A549 treated with AZD2906 at 1 μM for 4 hours (cell line): ENCODE data around the gene TFE3. TPM values are rescaled to one million over a fixed set of nuclear protein-coding genes. Genes with fewer than 3 reads are reported as not detected.

Experiments
- total RNA-seq: library from RNA; stranded (reverse); fragments of 200-300 nt; extraction: Qiagen RNA extraction; gene quantifications from 5 replicates; pipeline ENCODE4 v1.2.3, GENCODE V29; 2022

TFE3 gene, protein sequence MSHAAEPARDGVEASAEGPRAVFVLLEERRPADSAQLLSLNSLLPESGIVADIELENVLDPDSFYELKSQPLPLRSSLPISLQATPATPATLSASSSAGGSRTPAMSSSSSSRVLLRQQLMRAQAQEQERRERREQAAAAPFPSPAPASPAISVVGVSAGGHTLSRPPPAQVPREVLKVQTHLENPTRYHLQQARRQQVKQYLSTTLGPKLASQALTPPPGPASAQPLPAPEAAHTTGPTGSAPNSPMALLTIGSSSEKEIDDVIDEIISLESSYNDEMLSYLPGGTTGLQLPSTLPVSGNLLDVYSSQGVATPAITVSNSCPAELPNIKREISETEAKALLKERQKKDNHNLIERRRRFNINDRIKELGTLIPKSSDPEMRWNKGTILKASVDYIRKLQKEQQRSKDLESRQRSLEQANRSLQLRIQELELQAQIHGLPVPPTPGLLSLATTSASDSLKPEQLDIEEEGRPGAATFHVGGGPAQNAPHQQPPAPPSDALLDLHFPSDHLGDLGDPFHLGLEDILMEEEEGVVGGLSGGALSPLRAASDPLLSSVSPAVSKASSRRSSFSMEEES
- 42.9 to 49.5 TPM (median 48.8 TPM) in 5 replicates for total RNA-seq

DNA sequence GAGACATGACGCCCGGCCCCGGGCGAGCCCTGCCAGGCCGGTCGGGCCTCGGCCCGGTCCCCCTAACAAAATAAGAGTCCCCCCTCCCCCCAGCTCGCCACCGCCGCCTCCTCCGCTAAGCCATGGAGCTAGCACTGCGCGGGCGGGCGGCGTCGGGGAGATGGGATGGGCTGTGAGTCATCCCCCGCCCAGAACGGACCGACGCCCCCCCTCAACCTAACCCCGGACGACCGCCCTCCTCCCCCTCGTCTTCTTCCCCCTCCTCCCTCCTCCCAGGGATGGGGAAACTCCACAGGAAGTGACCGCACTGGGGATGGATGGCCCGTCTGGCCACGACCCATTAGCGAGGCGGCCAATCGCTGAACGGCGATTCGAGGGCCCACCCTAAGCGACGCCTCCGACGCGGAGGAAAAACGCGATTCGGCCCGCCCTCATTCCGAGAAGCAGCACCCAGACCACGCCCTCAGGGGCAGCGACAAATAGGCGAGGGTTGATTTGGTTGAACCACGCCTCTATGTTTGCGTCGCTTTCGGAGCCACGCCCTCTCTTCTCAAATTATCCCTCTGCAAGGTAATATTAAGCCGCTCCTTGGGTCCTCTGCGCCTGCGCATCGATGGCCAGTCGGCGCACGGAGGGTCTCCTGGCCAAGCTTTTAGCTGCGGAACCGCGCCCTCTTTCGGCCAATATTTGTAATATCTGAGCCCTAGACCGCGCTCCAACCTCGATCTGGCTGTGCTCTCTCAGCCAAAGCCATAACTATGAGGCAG lies at the start of gene TFE3:
Gene TFE3, minus strand, starts transcription at position 138 of the 767 bp plus-strand sequence. Its CDS starts 131 bp downstream, at position 7.

DNA sequence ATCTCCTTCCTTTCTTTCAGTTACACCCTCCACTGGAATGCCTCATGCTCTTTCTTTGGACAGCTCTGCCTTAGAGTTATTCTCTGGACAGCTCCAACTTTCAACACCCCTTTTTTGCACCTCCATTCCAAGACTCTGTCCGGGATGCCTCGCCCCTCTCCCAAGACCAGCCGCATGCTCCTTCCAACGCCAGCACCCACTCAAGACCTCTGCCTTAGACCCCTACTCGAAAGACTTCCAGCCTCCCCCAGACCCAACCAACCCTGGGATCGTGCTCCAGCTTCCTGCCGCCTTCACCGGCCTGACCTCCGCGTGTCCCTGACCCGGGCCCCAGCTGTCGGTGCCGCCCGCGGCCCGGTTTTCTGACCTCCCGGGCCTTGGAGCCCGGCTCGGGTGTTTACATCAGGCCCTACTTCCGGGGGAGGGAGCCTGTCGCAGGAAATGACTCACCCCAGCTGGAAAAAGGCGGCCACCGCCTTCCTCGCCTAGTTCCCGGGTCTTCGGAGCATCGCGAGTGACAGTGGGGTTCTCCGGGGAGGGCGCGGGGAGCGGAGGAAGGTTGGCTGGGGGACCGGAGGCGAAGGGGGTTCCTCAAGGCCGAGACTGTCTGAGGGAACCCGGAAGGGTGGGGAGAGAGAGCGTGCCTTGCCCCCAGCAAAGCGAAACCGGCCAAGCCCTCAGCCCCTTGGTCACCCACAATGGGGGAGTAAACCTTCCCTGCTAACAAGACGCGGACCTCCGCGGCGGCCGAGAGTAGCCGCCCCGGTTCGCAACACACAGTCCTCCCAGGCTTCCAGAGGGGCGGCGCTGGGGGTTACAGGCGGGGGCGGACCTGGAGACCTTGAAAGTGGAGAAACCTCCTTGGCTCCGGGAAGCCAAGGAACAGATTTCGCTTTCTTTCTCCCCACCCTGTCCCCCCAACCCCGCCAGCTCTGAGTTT lies 36.6 kb upstream of the TFE3 start, which contains the start of gene WDR45:
Gene WDR45, minus strand, starts transcription at position 399 of the 940 bp plus-strand sequence. CDS start 1,792 bp downstream, outside the sequence.

DNA sequence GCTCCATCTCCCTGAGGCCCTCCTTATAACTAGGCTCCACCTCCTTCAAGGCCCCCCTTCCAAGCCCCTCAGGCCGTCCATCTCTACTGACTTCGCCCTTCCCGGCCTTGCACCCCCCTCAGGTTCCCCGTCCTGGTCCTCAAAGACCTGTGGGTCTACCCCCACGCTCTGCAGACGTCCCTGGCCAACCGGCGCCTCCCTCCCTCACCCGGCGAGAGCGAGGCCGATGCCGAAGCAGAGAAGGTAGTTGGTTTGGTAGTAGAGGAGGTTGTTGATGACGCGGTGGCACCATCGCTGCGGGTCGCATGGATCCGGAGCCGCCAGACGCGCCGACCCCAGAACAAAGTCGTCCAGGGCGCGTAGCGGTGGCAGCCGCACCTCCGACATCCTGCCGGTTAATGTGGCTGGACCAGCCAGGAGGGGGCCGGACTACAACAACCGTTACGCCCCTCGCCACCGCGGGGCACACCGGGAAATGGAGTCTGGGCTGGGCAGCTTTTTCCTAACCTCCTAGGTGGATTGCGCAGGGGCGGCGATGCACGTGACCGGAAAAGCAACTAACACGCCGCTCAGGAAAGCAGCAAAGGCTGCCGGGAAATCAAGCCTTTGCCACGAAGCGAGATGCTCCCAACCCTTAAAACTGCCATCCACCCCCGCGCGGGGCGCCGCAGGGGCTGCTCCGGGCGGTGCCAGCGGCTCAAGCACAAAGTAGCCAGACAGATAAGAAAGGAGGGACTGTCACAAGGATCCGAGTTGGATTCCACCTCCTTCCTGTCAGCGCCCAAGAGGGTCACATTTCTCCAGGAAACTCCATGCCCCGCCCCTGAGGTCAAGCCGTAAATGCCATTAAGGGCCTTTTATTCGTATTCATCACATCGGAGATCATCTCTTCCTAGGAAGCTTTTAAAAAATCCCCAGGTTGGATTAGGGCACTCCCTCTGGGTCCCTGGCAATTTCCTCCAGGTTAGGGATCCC lies 30.7 kb upstream of the TFE3 start, which contains the start of gene PRAF2:
Gene PRAF2, minus strand, starts transcription at position 402 of the 975 bp plus-strand sequence. Its CDS starts 15 bp downstream, at position 387.

DNA sequence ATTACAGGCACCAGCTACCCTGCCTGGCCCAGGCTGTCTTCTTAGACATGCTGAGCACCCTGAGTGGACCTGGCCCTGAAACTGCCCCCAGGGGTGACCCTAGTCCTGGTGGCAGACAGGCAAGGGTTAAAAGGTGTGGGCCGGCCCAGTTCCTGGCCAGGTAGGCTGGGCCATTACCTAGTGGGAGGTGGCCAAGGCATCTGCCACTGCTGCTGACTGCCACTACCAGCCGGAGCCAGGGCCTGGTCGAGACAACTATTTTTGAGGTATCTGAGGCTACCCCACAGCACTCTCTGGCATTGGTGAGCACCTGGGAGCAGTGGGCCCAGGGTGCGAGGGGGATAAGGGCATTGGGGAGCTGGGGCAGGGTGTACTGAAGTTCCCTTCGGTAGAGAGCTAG lies 15.6 kb upstream of the TFE3 start, which contains the start of gene CCDC120:
Gene CCDC120, plus strand, starts transcription at position 206 of the 400 bp plus-strand sequence. CDS start 3,043 bp downstream, outside the sequence.

DNA sequence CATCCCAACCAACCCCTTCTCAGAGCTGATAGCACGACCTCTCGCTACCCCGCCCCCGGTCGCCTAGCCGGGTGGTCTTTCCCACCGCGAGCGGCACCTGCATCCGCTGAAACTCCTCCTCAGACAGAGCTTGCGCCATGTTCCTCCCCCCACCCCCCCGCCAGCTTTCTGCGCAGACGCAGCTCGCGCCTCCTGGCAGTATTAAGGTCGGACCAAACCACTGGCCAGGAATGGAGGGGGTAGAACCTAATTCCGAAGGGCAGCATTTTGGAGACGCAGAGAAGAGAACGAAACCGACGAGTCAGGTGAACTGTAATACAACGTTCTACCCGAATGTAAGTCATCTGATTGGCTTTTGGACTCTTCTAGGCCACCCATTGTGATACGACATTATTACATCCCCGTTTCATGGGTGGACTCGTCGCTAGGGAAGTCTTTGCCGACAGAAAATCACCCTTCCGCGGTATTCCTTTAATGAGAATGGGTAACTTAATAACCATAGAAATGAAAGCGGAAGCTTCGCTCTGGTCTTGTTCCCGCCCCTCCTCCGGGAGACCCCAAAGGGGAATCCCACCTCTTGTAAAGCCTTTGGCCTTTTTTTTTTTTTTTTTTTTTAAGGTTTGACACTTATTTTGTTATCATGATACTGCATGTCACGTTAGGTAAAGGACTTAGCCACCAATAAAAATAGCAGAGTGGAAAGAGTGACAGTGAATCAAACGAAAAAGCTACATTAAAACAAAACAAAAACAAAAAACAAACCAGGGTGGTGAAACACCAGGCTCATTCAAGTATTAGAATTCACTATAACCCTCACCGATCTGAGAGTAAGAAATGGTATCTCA lies 40.8 kb downstream of the TFE3 start, which contains the start of gene GRIPAP1:
Gene GRIPAP1, minus strand, starts transcription at position 174 of the 845 bp plus-strand sequence. Its CDS starts 35 bp downstream, at position 139.

Other genes starting within 250 kb of the TFE3 start
- 20.2 to 29.9 TPM (median 28.8 TPM) in 5 replicates for gene HDAC6, start 241.3 kb downstream of the TFE3 start, total RNA-seq
- gene ERAS, start 216.8 kb downstream of the TFE3 start, total RNA-seq = 0.12 to 0.16 TPM in 2 of 5 replicates, not detected in the others
- gene PCSK1N, start 207.7 kb downstream of the TFE3 start, total RNA-seq = 18.0 to 55.7 TPM (median 48.7 TPM) in 5 replicates
- gene TIMM17B, start 145.6 kb downstream of the TFE3 start, total RNA-seq = 84.3 to 117 TPM (median 106 TPM) in 5 replicates
- gene PQBP1, start 145.4 kb downstream of the TFE3 start, total RNA-seq = 91.9 to 102 TPM (median 93.2 TPM) in 5 replicates
- 50.4 to 66.6 TPM (median 60.9 TPM) in 5 replicates for gene SLC35A2, start 131.7 kb downstream of the TFE3 start, total RNA-seq
- 8.2 to 9.9 TPM (median 9.0 TPM) in 5 replicates for gene PIM2, start 124.3 kb downstream of the TFE3 start, total RNA-seq
- gene OTUD5, start 85.8 kb downstream of the TFE3 start, total RNA-seq = 60.0 to 66.3 TPM (median 63.1 TPM) in 5 replicates
- gene KCND1, start 71.5 kb downstream of the TFE3 start, total RNA-seq = 0.65 to 1.2 TPM (median 1.1 TPM) in 5 replicates
- gene GRIPAP1, start 41.1 kb downstream of the TFE3 start, total RNA-seq = 16.6 to 21.6 TPM (median 19.0 TPM) in 5 replicates
- 2.7 to 4.4 TPM (median 3.5 TPM) in 5 replicates for gene CCDC120, start 15.6 kb upstream of the TFE3 start, total RNA-seq
- gene PRAF2, start 30.6 kb upstream of the TFE3 start, total RNA-seq = 35.6 to 44.5 TPM (median 42.7 TPM) in 5 replicates
- gene WDR45, start 36.5 kb upstream of the TFE3 start, total RNA-seq = 52.7 to 59.9 TPM (median 57.2 TPM) in 5 replicates
- 21.8 to 23.6 TPM (median 22.8 TPM) in 5 replicates for gene GPKOW, start 80.4 kb upstream of the TFE3 start, total RNA-seq
- 2.3 to 3.9 TPM (median 3.3 TPM) in 5 replicates for gene MAGIX, start 119.4 kb upstream of the TFE3 start, total RNA-seq
- 324 to 454 TPM (median 441 TPM) in 5 replicates for gene PLP2, start 128.5 kb upstream of the TFE3 start, total RNA-seq
- 11.8 to 18.5 TPM (median 16.8 TPM) in 5 replicates for gene PRICKLE3, start 143.0 kb upstream of the TFE3 start, total RNA-seq
- gene SYP, start 156.8 kb upstream of the TFE3 start, total RNA-seq = 2.2 to 3.2 TPM (median 2.7 TPM) in 5 replicates
- gene CACNA1F, start 190.0 kb upstream of the TFE3 start, total RNA-seq = not detected in 5 replicates
- gene CCDC22, start 192.1 kb upstream of the TFE3 start, total RNA-seq = 13.5 to 14.7 TPM (median 14.1 TPM) in 5 replicates
- gene FOXP3, start 221.4 kb upstream of the TFE3 start, total RNA-seq = 0.07 to 0.14 TPM (median 0.10 TPM) in 5 replicates
- 2.1 to 3.6 TPM (median 2.8 TPM) in 5 replicates for gene PPP1R3F, start 226.4 kb upstream of the TFE3 start, total RNA-seq